A673 (cell line): ENCODE measurements around the gene SIM2. TPM values are rescaled to one million over a fixed set of nuclear protein-coding genes. Genes with fewer than 3 reads are reported as not detected.

Experiments used
- BruUV-seq: library from RNA; stranded (reverse); fragments of 400-500 nt; replicated peaks from 2 replicates; lab custom pipeline; 2021; lab: Mats Ljungman, UMichigan
- CTCF ChIA-PET: fragments of 300-600 bp; sonication (Branson Sonifier 250); formaldehyde crosslinking; loops from one replicate; lab custom pipeline; 2022; ENCODE audit warnings: antibody characterized with exemption; lab: Charles Lee
- POLR2A ChIA-PET: fragments of 300-600 bp; sonication (Branson Sonifier 250); formaldehyde crosslinking; loops from one replicate; lab custom pipeline; 2022; ENCODE audit warnings: antibody characterized with exemption; ENCODE audit not compliant: low non-redundant PET; lab: Charles Lee
- DNase-seq: peaks from one replicate; pipeline ENCODE4 v3.0.0-alpha.2; 2015; ENCODE audit warnings: low spot score
- H3K27ac ChIP-seq: fragments of 200-600 bp; sonication (generic); 2 replicates; pipeline ENCODE4 v1.5.1; 2016; ENCODE audit warnings: mixed run types, low read depth, mild to moderate bottlenecking, mixed read lengths, antibody characterized with exemption, low read length; ENCODE audit not compliant: poor library complexity, severe bottlenecking
- H3K27me3 ChIP-seq: fragments of 200-600 bp; sonication (generic); replicated peaks from 2 replicates; pipeline ENCODE4 v1.6.1; 2017; ENCODE audit warnings: mixed run types, low read depth, mild to moderate bottlenecking, mixed read lengths, antibody characterized with exemption, low read length; ENCODE audit not compliant: insufficient read depth, poor library complexity
- H3K36me3 ChIP-seq: fragments of 200-600 bp; sonication (generic); 2 replicates; pipeline ENCODE4 v1.6.1; 2016; ENCODE audit warnings: mixed run types, mild to moderate bottlenecking, mixed read lengths, antibody characterized with exemption, low read length; ENCODE audit not compliant: insufficient read depth, poor library complexity, severe bottlenecking
- H3K4me1 ChIP-seq: fragments of 200-600 bp; sonication (generic); 2 replicates; pipeline ENCODE4 v1.6.1; 2017; ENCODE audit warnings: mixed run types, mild to moderate bottlenecking, mixed read lengths, antibody characterized with exemption, low read length; ENCODE audit not compliant: insufficient read depth, poor library complexity, severe bottlenecking
- H3K4me3 ChIP-seq: fragments of 200-600 bp; sonication (generic); 2 replicates; pipeline ENCODE4 v1.5.1; 2016; ENCODE audit warnings: low read depth, mixed run types, mild to moderate bottlenecking, mixed read lengths, low read length; ENCODE audit not compliant: poor library complexity, severe bottlenecking
- H3K9me3 ChIP-seq: fragments of 200-600 bp; sonication (generic); 2 replicates; pipeline ENCODE4 v1.6.1; 2016; ENCODE audit warnings: mixed run types, low read depth, mild to moderate bottlenecking, mixed read lengths, antibody characterized with exemption, low read length; ENCODE audit not compliant: poor library complexity, severe bottlenecking
- EZH2 ChIP-seq: fragments of 200-600 bp; sonication (generic); IDR thresholded peaks from 2 replicates; pipeline ENCODE4 v1.6.1; 2017; ENCODE audit warnings: borderline replicate concordance, low read depth, mild to moderate bottlenecking, mixed read lengths, antibody characterized with exemption, low read length; ENCODE audit not compliant: poor library complexity, severe bottlenecking
- intact Hi-C: fragments of 100-400 bp; cut with micrococcal nuclease; formaldehyde crosslinking; loops from one replicate; pipeline ENCODE4 v1.10.0; 2022; ENCODE audit not compliant: unreplicated experiment
- total RNA-seq: library from RNA; stranded (reverse); gene quantifications from 2 replicates; pipeline ENCODE4 v1.2.3, GENCODE V29; 2021
- TF ChIP-seq, protein P1 (sequence below): fragments of 300-800, 200-600 bp; sonication (generic); conservative IDR thresholded peaks from 2 replicates; pipeline ENCODE4 v1.5.1; 2017; ENCODE audit warnings: low read depth, mild to moderate bottlenecking, antibody characterized with exemption, low read length, moderate library complexity, mixed read lengths

Gene SIM2
- total RNA-seq, 1 experiment from 2014 or later: 42.7 TPM

DNA sequence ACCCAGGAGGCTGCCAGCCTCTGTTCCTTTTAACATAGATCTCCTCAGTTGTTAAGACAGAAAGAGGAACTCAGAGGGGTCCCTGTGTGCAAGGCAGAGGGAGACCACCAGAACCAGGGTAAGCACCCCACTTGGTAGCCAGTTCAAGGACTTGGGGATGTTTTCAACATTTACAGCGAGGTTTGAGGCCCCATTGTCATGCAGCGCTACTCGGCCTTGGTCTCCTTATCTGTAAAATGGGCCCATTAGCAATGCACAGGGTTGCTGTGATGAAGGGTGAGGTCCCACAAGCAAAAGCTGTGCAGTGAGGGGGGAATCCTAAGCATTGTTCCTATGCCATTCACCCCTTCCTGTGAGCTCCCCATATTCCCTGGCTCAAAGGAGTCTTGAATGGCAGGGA lies 4.2 kb downstream of the SIM2 start:
- intact Hi-C loops: loop anchor here (5.0 kb wide), 1 partner anchor 224 kb away; no protein-coding TSS in a partner anchor
- TF ChIP-seq EZH2: no peak
- TF ChIP-seq, protein P1, sequence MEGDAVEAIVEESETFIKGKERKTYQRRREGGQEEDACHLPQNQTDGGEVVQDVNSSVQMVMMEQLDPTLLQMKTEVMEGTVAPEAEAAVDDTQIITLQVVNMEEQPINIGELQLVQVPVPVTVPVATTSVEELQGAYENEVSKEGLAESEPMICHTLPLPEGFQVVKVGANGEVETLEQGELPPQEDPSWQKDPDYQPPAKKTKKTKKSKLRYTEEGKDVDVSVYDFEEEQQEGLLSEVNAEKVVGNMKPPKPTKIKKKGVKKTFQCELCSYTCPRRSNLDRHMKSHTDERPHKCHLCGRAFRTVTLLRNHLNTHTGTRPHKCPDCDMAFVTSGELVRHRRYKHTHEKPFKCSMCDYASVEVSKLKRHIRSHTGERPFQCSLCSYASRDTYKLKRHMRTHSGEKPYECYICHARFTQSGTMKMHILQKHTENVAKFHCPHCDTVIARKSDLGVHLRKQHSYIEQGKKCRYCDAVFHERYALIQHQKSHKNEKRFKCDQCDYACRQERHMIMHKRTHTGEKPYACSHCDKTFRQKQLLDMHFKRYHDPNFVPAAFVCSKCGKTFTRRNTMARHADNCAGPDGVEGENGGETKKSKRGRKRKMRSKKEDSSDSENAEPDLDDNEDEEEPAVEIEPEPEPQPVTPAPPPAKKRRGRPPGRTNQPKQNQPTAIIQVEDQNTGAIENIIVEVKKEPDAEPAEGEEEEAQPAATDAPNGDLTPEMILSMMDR: no peak
- peak overlapping the region; percentile 92 for H3K27ac ChIP-seq
- H3K27me3 ChIP-seq: peaks cover 6% of the 10 kb centered on the region
- ChIA-PET CTCF (no interaction called here), POLR2A (no interaction called here)
- peaks cover 12% of the 10 kb centered on the region for H3K36me3 ChIP-seq
- H3K9me3 ChIP-seq: no peaks in the 10 kb centered on the region
- peaks cover 26% of the 10 kb centered on the region for H3K4me1 ChIP-seq
- no peak for DNase-seq
- no TSS peak for BruUV-seq
- peak overlapping the region; percentile 97 for H3K4me3 ChIP-seq

DNA sequence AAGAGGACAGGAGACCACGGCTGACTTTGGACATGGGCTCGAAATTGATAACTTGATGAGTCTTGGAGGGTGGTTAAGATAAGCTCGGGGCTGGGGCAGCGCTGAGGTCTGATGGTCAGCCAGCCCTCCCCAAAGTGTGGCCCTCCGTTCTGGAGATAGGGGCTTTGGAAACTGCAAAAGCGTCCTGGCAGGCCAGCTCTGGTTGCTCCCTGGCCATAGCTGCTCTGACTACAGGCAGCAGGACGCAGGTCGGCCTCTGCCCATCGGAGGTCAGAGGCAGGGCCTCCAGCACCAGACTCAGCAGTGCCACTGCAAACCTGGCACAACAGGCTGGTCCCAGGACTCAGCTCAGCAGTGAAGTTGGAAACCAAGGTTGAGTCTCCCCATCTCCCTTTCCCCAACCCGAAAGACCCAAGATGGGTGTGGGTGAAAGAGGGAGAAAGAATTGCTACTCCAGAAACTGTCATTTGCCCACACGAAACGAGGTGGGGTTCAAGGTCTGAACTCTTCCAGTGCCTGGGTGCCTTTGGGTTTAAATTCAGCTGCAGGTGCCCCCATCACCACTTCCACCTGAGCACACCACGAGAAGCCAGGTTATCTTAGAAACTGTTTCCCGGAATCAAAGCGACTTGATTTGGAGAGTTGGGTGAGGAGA lies 4.8 kb downstream of the SIM2 start:
- H3K4me3 ChIP-seq: peak overlapping the region; percentile 97
- ChIA-PET CTCF (no interaction called here), POLR2A (interaction anchor here (0.7 kb wide), 1 partner anchor 23 kb away, joined by 4 read pairs; no protein-coding TSS in a partner anchor)
- H3K9me3 ChIP-seq: no peaks in the 10 kb centered on the region
- no peak for TF ChIP-seq EZH2
- TF ChIP-seq, protein P1: no peak
- H3K36me3 ChIP-seq: peaks cover 12% of the 10 kb centered on the region
- intact Hi-C loops: loop anchor here (5.0 kb wide), 1 partner anchor 224 kb away; no protein-coding TSS in a partner anchor
- peaks cover 6% of the 10 kb centered on the region for H3K27me3 ChIP-seq
- no peak for DNase-seq
- H3K27ac ChIP-seq: peak overlapping the region; percentile 92
- peaks cover 23% of the 10 kb centered on the region for H3K4me1 ChIP-seq
- no TSS peak for BruUV-seq

DNA sequence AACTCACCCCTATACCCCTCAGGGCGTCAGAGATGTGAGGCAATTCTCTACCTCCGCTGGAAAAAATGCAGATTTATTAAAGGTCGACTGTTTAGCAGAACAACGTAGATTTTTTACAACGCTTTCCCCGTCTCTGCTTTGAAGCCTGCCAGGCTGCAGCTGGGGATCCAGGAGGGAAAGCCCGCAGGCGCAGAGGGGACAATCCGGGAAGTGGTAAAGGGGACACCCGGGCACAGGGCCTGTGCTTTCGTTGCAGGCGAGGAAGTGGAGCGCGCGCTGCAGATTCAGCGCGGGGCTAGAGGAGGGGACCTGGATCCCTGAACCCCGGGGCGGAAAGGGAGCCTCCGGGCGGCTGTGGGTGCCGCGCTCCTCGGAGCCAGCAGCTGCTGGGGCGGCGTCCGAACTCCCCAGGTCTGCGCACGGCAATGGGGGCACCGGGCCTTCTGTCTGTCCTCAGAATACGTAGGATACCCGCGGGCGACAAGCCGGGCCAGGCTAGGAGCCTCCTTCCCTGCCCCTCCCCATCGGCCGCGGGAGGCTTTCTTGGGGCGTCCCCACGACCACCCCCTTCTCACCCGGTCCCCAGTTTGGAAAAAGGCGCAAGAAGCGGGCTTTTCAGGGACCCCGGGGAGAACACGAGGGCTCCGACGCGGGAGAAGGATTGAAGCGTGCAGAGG lies 5.5 kb downstream of the SIM2 start:
- peaks cover 6% of the 10 kb centered on the region for H3K27me3 ChIP-seq
- ChIA-PET POLR2A (interaction anchor here (0.7 kb wide), 1 partner anchor 22 kb away, joined by 4 read pairs; no protein-coding TSS in a partner anchor), CTCF (no interaction called here)
- H3K9me3 ChIP-seq: no peaks in the 10 kb centered on the region
- intact Hi-C loops: loop anchor here (5.0 kb wide), 1 partner anchor 223 kb away; no protein-coding TSS in a partner anchor
- peaks cover 23% of the 10 kb centered on the region for H3K4me1 ChIP-seq
- TF ChIP-seq, protein P1: no peak
- no peak for TF ChIP-seq EZH2
- no TSS peak for BruUV-seq
- peak overlapping the region; percentile 97 for H3K4me3 ChIP-seq
- DNase-seq: no peak
- peaks cover 12% of the 10 kb centered on the region for H3K36me3 ChIP-seq
- peak overlapping the region; percentile 92 for H3K27ac ChIP-seq
